Thoracic aorta (tissue), 2 donors: Measurements from ENCODE around the gene SYNE3. TPM values are rescaled to one million over a fixed set of nuclear protein-coding genes. Genes with fewer than 3 reads are reported as not detected.
A peak's percentile ranks its signal among the peaks of the same experiment; 100 is the strongest.

Experiments used
- ATAC-seq: fragments of 150-250 bp; one replicate; pipeline ENCODE4 v1.8.0; 2017; ENCODE audit warnings: low read depth; ENCODE audit not compliant: insufficient number of reproducible peaks, low FRiP score
- DNase-seq: peaks from one replicate; pipeline ENCODE4 v3.0.0-alpha.2; 2020; ENCODE audit warnings: low spot score
- H3K27ac ChIP-seq, 2 donors: fragments of 200-600 bp; sonication (generic); 1 replicate in 1 of 2; 2 replicates in 1 of 2; pipeline ENCODE4 v1.5.1; 2016; ENCODE audit warnings: mild to moderate bottlenecking in 2 of 2, moderate library complexity in 2 of 2
- H3K27me3 ChIP-seq: fragments of 200-600 bp; sonication (generic); replicated peaks from 2 replicates; pipeline ENCODE4 v1.6.0; 2016; ENCODE audit warnings: mild to moderate bottlenecking; ENCODE audit not compliant: insufficient read depth
- H3K36me3 ChIP-seq: fragments of 200-600 bp; sonication (generic); one replicate; pipeline ENCODE4 v1.5.1; 2016
- H3K4me1 ChIP-seq, 2 donors: fragments of 200-600 bp; sonication (generic); 1 replicate in 1 of 2; 2 replicates in 1 of 2; pipeline versions ENCODE4 v1.5.1 to v1.6.0; 2016; ENCODE audit warnings: low read depth in 2 of 2, mild to moderate bottlenecking in 1 of 2; ENCODE audit not compliant: control insufficient read depth in 1 of 2
- H3K4me3 ChIP-seq: fragments of 200-600 bp; sonication (generic); 2 replicates; pipeline ENCODE4 v1.5.1; 2016; ENCODE audit warnings: mild to moderate bottlenecking
- H3K9me3 ChIP-seq: fragments of 200-600 bp; sonication (generic); 2 replicates; pipeline ENCODE4 v1.5.1; 2016
- total RNA-seq, 2 donors: library from RNA; depleted of rRNA; stranded (reverse); fragments of >200 nt; gene quantifications; one replicate each; pipeline versions ENCODE4 v1.1.0 to v1.2.3, GENCODE V29; 2016
- TF ChIP-seq, protein P1 (sequence below): fragments of 200-600 bp; sonication (generic); IDR thresholded peaks from one replicate; pipeline ENCODE4 v1.5.1; 2019; ENCODE audit warnings: antibody characterized with exemption

SYNE3 gene
- total RNA-seq, 2 donors from 2014 or later = 29.5 to 43.4 TPM

DNA sequence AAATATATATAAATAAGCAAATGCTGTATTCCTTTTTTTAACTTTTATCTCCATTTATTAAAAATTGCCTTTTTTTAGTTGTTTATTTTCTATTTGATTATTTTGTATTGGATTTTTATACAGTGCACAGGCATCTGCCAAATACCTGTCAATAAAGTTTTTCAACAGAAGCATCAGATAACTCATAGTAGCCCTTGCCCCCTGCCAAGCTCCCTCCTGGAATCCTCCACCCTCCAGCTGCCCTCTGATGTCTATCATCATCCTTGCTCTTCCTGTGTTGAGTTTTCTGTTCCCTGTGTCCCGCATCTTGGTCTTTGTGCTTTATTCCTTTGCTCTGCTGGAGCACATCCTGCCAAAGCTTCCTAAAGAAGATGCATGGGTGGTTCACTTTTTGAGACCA, 35.0 kb upstream of the SYNE3 start:
- Histone ChIP-seq H3K4me1 (peaks cover 9 to 14% of the 10 kb centered on the region in 2 donors), H3K27ac (no peak overlapping the region), H3K36me3 (no peaks in the 10 kb centered on the region), H3K4me3 (no peak overlapping the region), H3K27me3 (no peaks in the 10 kb centered on the region), H3K9me3 (no peaks in the 10 kb centered on the region)
- DNase-seq = no peak
- no peak for ATAC-seq
- TF ChIP-seq, protein P1, sequence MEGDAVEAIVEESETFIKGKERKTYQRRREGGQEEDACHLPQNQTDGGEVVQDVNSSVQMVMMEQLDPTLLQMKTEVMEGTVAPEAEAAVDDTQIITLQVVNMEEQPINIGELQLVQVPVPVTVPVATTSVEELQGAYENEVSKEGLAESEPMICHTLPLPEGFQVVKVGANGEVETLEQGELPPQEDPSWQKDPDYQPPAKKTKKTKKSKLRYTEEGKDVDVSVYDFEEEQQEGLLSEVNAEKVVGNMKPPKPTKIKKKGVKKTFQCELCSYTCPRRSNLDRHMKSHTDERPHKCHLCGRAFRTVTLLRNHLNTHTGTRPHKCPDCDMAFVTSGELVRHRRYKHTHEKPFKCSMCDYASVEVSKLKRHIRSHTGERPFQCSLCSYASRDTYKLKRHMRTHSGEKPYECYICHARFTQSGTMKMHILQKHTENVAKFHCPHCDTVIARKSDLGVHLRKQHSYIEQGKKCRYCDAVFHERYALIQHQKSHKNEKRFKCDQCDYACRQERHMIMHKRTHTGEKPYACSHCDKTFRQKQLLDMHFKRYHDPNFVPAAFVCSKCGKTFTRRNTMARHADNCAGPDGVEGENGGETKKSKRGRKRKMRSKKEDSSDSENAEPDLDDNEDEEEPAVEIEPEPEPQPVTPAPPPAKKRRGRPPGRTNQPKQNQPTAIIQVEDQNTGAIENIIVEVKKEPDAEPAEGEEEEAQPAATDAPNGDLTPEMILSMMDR = no peak

DNA sequence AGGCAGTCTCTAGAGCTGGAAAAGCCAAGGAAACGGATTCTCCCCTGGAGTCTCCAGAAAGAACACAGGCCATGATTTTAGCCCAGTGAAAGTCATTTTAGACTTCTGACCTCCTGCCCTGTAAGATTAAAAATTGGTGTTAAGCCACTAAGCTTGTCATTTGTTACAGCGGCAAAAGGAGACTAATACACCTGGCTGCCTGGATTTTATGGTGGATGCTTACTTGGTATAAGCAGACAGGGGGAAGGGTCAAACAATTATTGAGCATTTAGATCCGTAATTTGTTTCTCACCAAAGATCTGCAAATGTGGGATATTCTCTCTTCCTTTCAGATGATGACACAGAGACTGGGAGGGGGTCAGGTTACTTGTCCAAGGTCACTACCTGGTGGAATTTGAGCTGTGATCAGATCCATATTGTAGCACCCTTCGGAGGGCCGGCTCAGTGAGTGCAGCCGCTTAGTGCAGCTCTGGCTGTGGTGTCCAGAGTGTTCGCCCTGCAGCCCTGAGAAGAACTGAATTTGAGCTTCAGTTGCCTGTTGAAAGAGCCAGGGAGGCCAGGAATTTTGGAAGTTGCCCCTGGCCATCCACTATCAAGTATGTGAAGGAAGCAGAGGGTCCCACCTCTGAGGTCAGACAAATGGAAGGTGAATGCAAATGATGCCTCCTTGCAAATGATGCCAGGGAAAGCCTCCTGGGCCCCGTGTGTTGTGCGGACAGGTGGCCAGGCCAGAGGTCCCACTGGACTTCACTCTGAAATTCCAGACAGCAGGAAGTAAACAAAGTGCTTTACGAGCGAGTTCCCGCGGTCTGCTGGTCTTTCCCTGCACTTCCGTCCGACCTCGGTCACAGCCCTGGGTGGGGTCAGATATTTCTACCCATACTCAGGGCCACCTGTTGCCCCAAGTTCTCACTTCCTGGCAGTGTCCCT, 33.5 kb upstream of the SYNE3 start:
- Histone ChIP-seq H3K4me3 (no peak overlapping the region), H3K27me3 (no peaks in the 10 kb centered on the region), H3K27ac (no peak overlapping the region), H3K9me3 (no peaks in the 10 kb centered on the region), H3K4me1 (peaks cover 9 to 14% of the 10 kb centered on the region in 2 donors), H3K36me3 (no peaks in the 10 kb centered on the region)
- no peak for DNase-seq
- TF ChIP-seq, protein P1 = no peak
- no peak for ATAC-seq

DNA sequence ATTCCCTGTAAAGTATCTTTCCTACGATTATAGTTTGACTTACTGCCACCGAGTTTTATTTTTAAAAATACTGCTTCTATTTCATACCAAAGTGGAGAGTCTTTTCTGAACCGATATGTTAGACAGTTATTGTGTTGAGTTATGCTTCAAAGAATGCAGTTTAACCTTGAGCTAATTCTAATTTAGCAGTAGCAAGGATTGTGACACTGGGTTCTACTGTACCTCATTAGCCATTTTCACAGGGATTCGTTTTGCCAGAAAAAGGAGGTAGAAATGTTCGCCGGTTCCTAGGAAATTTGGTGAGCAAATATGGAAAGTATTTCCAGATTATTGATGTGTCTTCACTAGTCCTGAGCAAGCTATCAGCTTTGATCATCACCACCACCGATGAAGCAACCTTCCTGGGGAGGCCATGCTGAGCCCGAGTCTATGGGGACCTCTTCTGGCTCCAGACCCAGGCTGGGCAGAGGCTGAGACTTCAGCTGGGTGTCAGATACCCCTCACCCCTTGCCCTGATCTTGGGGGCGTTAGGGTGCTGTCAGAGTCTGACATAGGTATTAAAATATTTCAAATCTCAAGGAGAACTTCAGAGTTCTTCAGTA, 32.0 kb upstream of the SYNE3 start:
- Histone ChIP-seq H3K27me3 (no peaks in the 10 kb centered on the region), H3K27ac (no peak overlapping the region), H3K4me1 (peaks cover 9 to 14% of the 10 kb centered on the region in 2 donors), H3K9me3 (no peaks in the 10 kb centered on the region), H3K36me3 (peaks cover 4% of the 10 kb centered on the region), H3K4me3 (no peak overlapping the region)
- DNase-seq (no peak), ATAC-seq (no peak)
- TF ChIP-seq, protein P1 = no peak

DNA sequence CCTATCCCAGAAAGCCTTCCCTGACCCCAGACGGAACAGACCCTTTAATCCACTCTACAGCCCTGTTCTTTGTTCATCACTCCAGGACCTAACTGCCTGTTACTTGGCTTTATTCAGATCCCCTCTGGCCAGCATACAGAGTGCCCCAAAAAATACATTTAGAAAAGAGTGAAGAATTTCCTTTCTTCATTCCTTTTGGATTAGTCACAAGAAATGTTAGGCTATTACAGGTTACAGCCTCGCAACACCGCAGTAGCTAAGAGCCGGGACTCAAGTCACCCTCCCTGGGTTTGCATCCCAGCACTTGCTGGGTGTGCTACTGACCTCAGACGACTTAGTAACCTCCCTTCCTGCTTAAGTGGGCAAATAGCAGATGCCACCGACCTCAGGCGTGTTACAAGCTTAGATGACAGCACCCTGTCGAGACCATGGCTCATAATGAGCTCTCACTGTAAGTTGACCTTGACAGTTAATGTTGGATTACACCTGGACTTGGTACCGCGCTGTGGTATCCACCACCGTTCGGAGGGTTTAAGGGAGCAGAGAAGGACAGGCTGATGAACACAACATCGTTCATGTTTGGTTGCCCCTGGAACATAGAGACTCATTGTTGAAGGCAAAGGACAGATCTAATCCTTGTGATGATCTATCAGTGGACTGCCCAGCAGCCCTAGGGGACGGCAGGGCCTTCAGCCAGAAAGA, 31.3 kb upstream of the SYNE3 start:
- DNase-seq (no peak), ATAC-seq (peak; percentile 58)
- Histone ChIP-seq H3K4me1 (peaks cover 9 to 14% of the 10 kb centered on the region in 2 donors), H3K36me3 (peaks cover 4% of the 10 kb centered on the region), H3K4me3 (no peak overlapping the region), H3K27me3 (no peaks in the 10 kb centered on the region), H3K9me3 (no peaks in the 10 kb centered on the region), H3K27ac (no peak overlapping the region)
- TF ChIP-seq, protein P1 = no peak

DNA sequence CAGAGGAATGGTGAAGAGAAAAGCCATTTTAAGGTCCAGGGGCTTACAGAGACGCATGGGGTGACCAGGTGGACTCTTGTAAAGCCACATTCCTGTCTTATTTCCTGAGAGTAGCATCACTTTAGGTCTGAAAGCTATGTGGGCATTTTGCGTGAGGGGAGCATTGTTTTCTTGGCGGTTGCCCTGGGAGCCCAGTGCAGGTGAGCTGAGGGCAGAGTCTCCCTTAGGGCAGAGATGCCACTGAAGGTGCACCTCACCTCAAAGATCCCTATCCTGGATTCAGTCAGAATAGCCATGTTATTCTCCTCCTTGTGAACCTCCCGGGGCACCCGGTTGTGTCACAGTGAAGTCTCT, 30.8 kb upstream of the SYNE3 start:
- DNase-seq = no peak
- H3K27ac ChIP-seq = no peak overlapping the region
- peaks cover 4% of the 10 kb centered on the region for H3K36me3 ChIP-seq
- H3K27me3 ChIP-seq = no peaks in the 10 kb centered on the region
- ATAC-seq = no peak
- TF ChIP-seq, protein P1 = no peak
- no peak overlapping the region for H3K4me3 ChIP-seq
- H3K4me1 ChIP-seq = peaks cover 9 to 14% of the 10 kb centered on the region in 2 donors
- H3K9me3 ChIP-seq = no peaks in the 10 kb centered on the region
